SU-DHL-6 (cell line): Measurements from ENCODE around the gene PTP4A1.

Experiments used
- CTCF ChIP-seq: fragments of 200-600 bp; sonication (generic); IDR thresholded peaks from one replicate; pipeline ENCODE4 v1.5.1; 2017; ENCODE audit warnings: antibody characterized with exemption, mild to moderate bottlenecking, low read length, moderate library complexity; ENCODE audit not compliant: insufficient read depth, poor library complexity, severe bottlenecking
- EZH2phosphoT487 ChIP-seq: fragments of 200-600 bp; sonication (generic), shearing (Covaris generic); conservative IDR thresholded peaks from 2 replicates; pipeline ENCODE4 v1.6.1; 2018; ENCODE audit warnings: mild to moderate bottlenecking, antibody characterized with exemption, low read length, moderate library complexity, mixed read lengths

- TF ChIP-seq CTCF, result no peak
- no peak for TF ChIP-seq EZH2phosphoT487
Observed at GRCh38 chr6:63572747-63573075, 431 bp downstream of the PTP4A1 start.
